Measurements from ENCODE around the gene PRDM2. TPM values are rescaled to one million over a fixed set of nuclear protein-coding genes. Genes with fewer than 3 reads are reported as not detected.

Gene PRDM2
- total and polyA plus RNA-seq, 12 donors, result 12.5 to 45.3 (median 30.2) TPM

DNA sequence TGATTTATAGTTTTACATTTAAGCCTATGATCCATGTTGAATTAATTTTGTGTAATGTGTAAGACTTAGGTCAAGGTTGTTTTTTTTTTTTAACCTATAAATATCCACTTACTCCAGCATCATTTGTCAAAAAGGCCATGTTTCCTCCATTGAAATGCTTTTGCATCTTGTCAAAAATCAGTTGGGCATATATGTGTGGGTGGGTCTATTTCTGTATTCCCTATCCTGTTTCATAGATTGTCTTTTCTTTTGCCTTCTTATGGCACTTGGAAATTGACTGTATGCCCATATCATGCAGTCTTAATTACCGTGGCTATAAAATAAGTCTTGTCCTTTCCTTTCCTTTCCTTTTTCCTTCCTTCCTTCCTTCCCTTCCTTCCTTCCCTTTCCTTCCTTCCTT is 138.2 kb downstream of the PRDM2 start:
- Histone ChIP-seq H3K4me3 (no peak overlapping the region), H3K27me3 (no peaks in the 10 kb centered on the region), H3K36me3 (replicated peaks in 1 of 2) (no peaks in the 10 kb centered on the region), H3K9me3 (replicated peaks in 1 of 3) (no peaks in the 10 kb centered on the region), H3K27ac (no peak overlapping the region), H3K4me1 (replicated peaks in 1 of 2) (no peaks in the 10 kb centered on the region)
- intact Hi-C loops (cut with DNase I), result no loop called here
- 79 to 93% (median 84%) methylated on average over 1 of the region's 1 CpG for WGBS, 4 donors
- no peak for TF ChIP-seq POLR2A (IDR thresholded peaks at IDR 0.05)
- DNase-seq, result no peak

GRCh38 chr1:13842497-13842896 is 142.5 kb downstream of the PRDM2 start:
- 85 to 98% (median 88%) methylated on average over 2 of the region's 2 CpGs for WGBS, 4 donors
- H3K27me3 ChIP-seq, result no peaks in the 10 kb centered on the region
- TF ChIP-seq POLR2A (IDR thresholded peaks at IDR 0.05), result no peak
- TF ChIP-seq, protein P1, sequence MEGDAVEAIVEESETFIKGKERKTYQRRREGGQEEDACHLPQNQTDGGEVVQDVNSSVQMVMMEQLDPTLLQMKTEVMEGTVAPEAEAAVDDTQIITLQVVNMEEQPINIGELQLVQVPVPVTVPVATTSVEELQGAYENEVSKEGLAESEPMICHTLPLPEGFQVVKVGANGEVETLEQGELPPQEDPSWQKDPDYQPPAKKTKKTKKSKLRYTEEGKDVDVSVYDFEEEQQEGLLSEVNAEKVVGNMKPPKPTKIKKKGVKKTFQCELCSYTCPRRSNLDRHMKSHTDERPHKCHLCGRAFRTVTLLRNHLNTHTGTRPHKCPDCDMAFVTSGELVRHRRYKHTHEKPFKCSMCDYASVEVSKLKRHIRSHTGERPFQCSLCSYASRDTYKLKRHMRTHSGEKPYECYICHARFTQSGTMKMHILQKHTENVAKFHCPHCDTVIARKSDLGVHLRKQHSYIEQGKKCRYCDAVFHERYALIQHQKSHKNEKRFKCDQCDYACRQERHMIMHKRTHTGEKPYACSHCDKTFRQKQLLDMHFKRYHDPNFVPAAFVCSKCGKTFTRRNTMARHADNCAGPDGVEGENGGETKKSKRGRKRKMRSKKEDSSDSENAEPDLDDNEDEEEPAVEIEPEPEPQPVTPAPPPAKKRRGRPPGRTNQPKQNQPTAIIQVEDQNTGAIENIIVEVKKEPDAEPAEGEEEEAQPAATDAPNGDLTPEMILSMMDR (IDR thresholded peaks at IDR 0.05), result no peak
- intact Hi-C loops (cut with DNase I), result no loop called here
- no peak for DNase-seq
- H3K27ac ChIP-seq, result no peak overlapping the region
- H3K4me1 ChIP-seq (replicated peaks in 1 of 2), result no peaks in the 10 kb centered on the region
- H3K9me3 ChIP-seq (replicated peaks in 1 of 3), result no peaks in the 10 kb centered on the region
- no peaks in the 10 kb centered on the region for H3K36me3 ChIP-seq (replicated peaks in 1 of 2)
- H3K4me3 ChIP-seq, result no peak overlapping the region

DNA sequence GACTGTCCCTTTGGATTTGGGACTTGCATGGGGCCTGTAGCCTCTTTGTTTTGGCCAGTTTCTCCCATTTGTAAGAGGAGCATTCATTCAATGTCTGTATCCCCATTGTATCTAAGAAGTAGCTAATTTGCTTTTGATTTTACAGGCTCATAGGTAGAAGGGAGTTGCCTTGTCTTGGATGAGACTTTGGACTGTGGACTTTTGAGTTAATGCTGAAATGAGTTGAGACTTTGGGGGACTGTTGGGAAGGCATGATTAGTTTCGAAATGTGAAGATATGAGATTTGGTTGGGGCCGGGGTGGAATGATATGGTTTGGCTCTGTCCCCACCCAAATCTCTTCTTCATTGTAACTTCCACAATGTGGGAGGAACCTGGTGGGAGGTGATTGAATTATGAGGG is 151.7 kb downstream of the PRDM2 start:
- 76 to 92% (median 80%) methylated on average over 2 of the region's 2 CpGs for WGBS, 4 donors
- intact Hi-C loops (cut with DNase I), result no loop called here
- Histone ChIP-seq H3K9me3 (replicated peaks in 1 of 3) (no peaks in the 10 kb centered on the region), H3K4me1 (replicated peaks in 1 of 2) (no peaks in the 10 kb centered on the region), H3K27ac (no peak overlapping the region), H3K4me3 (no peak overlapping the region), H3K36me3 (replicated peaks in 1 of 2) (no peaks in the 10 kb centered on the region), H3K27me3 (no peaks in the 10 kb centered on the region)
- no peak for DNase-seq
- TF ChIP-seq POLR2A (IDR thresholded peaks at IDR 0.05), result no peak

- no peaks in the 10 kb centered on the region for H3K4me1 ChIP-seq (replicated peaks in 1 of 2)
- TF ChIP-seq POLR2A (IDR thresholded peaks at IDR 0.05), result no peak
- TF ChIP-seq, protein P1 (IDR thresholded peaks at IDR 0.05), result no peak
- H3K4me3 ChIP-seq, result no peak overlapping the region
- intact Hi-C loops (cut with DNase I), result no loop called here
- DNase-seq, result no peak
- no peak overlapping the region for H3K27ac ChIP-seq
- WGBS, 4 donors, result 50 to 86% (median 67%) methylated on average over 1 of the region's 1 CpG
- H3K27me3 ChIP-seq, result no peaks in the 10 kb centered on the region
- no peaks in the 10 kb centered on the region for H3K36me3 ChIP-seq (replicated peaks in 1 of 2)
- no peaks in the 10 kb centered on the region for H3K9me3 ChIP-seq (replicated peaks in 1 of 3)
Measured at GRCh38 chr1:13855554-13855953, 155.6 kb downstream of the PRDM2 start.

DNA sequence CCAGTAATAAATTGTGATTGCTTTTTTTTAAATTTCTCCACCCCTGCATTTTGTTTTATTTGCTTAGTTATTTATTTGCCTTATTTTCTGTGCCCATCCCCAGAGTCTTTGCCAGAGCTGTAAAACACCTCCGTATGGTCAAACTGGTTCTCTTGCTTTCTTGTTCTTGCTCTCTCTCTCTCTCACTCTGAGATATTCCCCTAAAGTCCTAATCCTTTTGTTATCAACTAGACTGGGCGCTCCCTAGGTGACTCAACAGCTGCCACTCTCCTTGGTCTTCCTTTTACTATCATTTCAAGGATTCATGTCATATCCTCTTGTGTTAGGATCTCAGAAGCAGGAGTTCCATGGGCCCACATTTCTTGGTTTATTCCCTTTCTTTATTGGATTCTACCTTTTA is 160.0 kb downstream of the PRDM2 start:
- WGBS, 4 donors, result 55 to 66% (median 64%) methylated on average over 2 of the region's 2 CpGs
- intact Hi-C loops (cut with DNase I), result no loop called here
- no peaks in the 10 kb centered on the region for H3K36me3 ChIP-seq (replicated peaks in 1 of 2)

More for the DNA sequence above, 160.0 kb downstream of the PRDM2 start:
- no peaks in the 10 kb centered on the region for H3K27me3 ChIP-seq
- no peak overlapping the region for H3K27ac ChIP-seq
- H3K4me1 ChIP-seq (replicated peaks in 1 of 2), result no peaks in the 10 kb centered on the region
- no peaks in the 10 kb centered on the region for H3K9me3 ChIP-seq (replicated peaks in 1 of 3)
- TF ChIP-seq, protein P1 (IDR thresholded peaks at IDR 0.05), result no peak
- no peak for TF ChIP-seq POLR2A (IDR thresholded peaks at IDR 0.05)
- no peak for DNase-seq
- no peak overlapping the region for H3K4me3 ChIP-seq
